A549 (cell line): ENCODE measurements around the gene SLC35B4. TPM values are rescaled to one million over a fixed set of nuclear protein-coding genes. Genes with fewer than 3 reads are reported as not detected.

ENCODE experiments used
- ATAC-seq, 2 experiments: fragments of 200-7000 bp in 1 of 2; fragments of >200 bp in 1 of 2; cut with Nextera tagmentation in 1 of 2; cut with Tn5 transposase in 1 of 2; 3 replicates each; pipeline versions ENCODE4 v1.8.0 to v1.9.1; 2018 to 2020; ENCODE audit warnings: mild to moderate bottlenecking in 1 of 2, moderate library complexity in 1 of 2
- CTCF ChIA-PET: fragments of 300-600 bp; sonication (Branson Sonifier 250); formaldehyde crosslinking; extraction: SDS; loops from one replicate; lab custom pipeline; 2021; ENCODE audit warnings: antibody characterized with exemption, inconsistent platforms; lab: Yijun Ruan, JAX
- POLR2A ChIA-PET: fragments of 350-600 bp; formaldehyde crosslinking; extraction: SDS; loops from one replicate; lab custom pipeline; 2021; ENCODE audit warnings: antibody characterized with exemption, inconsistent platforms; lab: Yijun Ruan, JAX
- DNase-seq, 2 experiments: peaks; one replicate each; pipeline versions ENCODE4 v3.0.0 to v3.0.0-alpha.2; 2011 to 2016; ENCODE audit warnings: low read depth in 1 of 2, low spot score in 1 of 2
- FAIRE-seq: peaks from 2 replicates; lab custom pipeline; 2011; peaks lifted over from hg19 to GRCh38; lab: Jason Lieb, UNC
- H3K27ac ChIP-seq, 2 experiments: fragments of >200 bp; sonication (Bioruptor Twin); formaldehyde crosslinking; 3 replicates each; pipeline ENCODE4 v1.5.1; 2016 to 2017
- H3K4me1 ChIP-seq: fragments of >200 bp; sonication (Bioruptor Twin); formaldehyde crosslinking; 3 replicates; pipeline ENCODE4 v1.6.1; 2016
- H3K4me2 ChIP-seq: fragments of >200 bp; sonication (Bioruptor Twin); formaldehyde crosslinking; 3 replicates; pipeline ENCODE4 v1.6.1; 2016
- H3K4me3 ChIP-seq: fragments of >200 bp; sonication (Bioruptor Twin); formaldehyde crosslinking; 3 replicates; pipeline ENCODE4 v1.5.1; 2016
- H3K9me3 ChIP-seq: fragments of >200 bp; sonication (Bioruptor Twin); formaldehyde crosslinking; 3 replicates; pipeline ENCODE4 v1.6.1; 2016
- ATOH8 ChIP-seq: fragments of 250-450 bp; sonication (Bioruptor Pico); IDR thresholded peaks from 2 replicates; pipeline ENCODE4 v1.5.0; 2020; ENCODE audit warnings: low read depth, mild to moderate bottlenecking, moderate library complexity
- CBX8 ChIP-seq: fragments of 200-600 bp; sonication (generic); IDR thresholded peaks from 2 replicates; pipeline ENCODE4 v1.6.1; 2016
- CHD4 ChIP-seq: fragments of 200-600 bp; sonication (generic); IDR thresholded peaks from 2 replicates; pipeline ENCODE4 v1.6.1; 2016; ENCODE audit warnings: antibody characterized with exemption, mild to moderate bottlenecking, borderline replicate concordance
- EHF ChIP-seq: fragments of 250-450 bp; sonication (Bioruptor Pico); IDR thresholded peaks from 2 replicates; pipeline ENCODE4 v1.5.0; 2020; ENCODE audit warnings: mild to moderate bottlenecking
- ELK1 ChIP-seq: fragments of 150-350 bp; IDR thresholded peaks from 2 replicates; pipeline ENCODE4 v1.6.1; 2014; ENCODE audit warnings: low read depth, mild to moderate bottlenecking, low read length
- ESRRA ChIP-seq: fragments of 150-350 bp; IDR thresholded peaks from 2 replicates; pipeline ENCODE4 v1.6.1; 2014; ENCODE audit warnings: mild to moderate bottlenecking, low read length, borderline replicate concordance
- FOSB ChIP-seq: fragments of 250-450 bp; sonication (Bioruptor Pico); IDR thresholded peaks from 2 replicates; pipeline ENCODE4 v1.5.0; 2020; ENCODE audit warnings: mild to moderate bottlenecking, moderate library complexity
- FOXS1 ChIP-seq: fragments of 250-450 bp; sonication (Bioruptor Pico); IDR thresholded peaks from 2 replicates; pipeline ENCODE4 v1.5.0; 2020; ENCODE audit warnings: mild to moderate bottlenecking, moderate library complexity
- GATA3 ChIP-seq: IDR thresholded peaks from 2 replicates; pipeline ENCODE4 v1.6.1; 2012; ENCODE audit warnings: borderline replicate concordance
- HDAC2 ChIP-seq: fragments of 200-600 bp; sonication (generic); IDR thresholded peaks from 2 replicates; pipeline ENCODE4 v1.6.1; 2016
- HES2 ChIP-seq: fragments of >200 bp; sonication (Bioruptor Twin); formaldehyde crosslinking; IDR thresholded peaks from 2 replicates; pipeline ENCODE4 v1.6.1; 2016
- HEYL ChIP-seq: fragments of 250-450 bp; sonication (Bioruptor Pico); IDR thresholded peaks from 2 replicates; pipeline ENCODE4 v1.8.0; 2021; ENCODE audit warnings: mild to moderate bottlenecking, moderate library complexity
- HOXA7 ChIP-seq: fragments of 250-450 bp; sonication (Bioruptor Pico); IDR thresholded peaks from 2 replicates; pipeline ENCODE4 v1.5.0; 2020; ENCODE audit warnings: mild to moderate bottlenecking, moderate library complexity
- KDM5A ChIP-seq: fragments of 200-600 bp; sonication (generic); IDR thresholded peaks from 2 replicates; pipeline ENCODE4 v1.6.1; 2016; ENCODE audit warnings: antibody characterized with exemption, mild to moderate bottlenecking
- MAZ ChIP-seq: fragments of 150-350 bp; IDR thresholded peaks from 2 replicates; pipeline ENCODE4 v1.6.1; 2014; ENCODE audit warnings: antibody characterized with exemption, low read depth, low read length, borderline replicate concordance
- MYC ChIP-seq: IDR thresholded peaks from 2 replicates; pipeline ENCODE4 v1.6.1; 2012; ENCODE audit warnings: mild to moderate bottlenecking, inconsistent platforms, low read length, improper control_type of control experiment, borderline replicate concordance
- NFE2L2 ChIP-seq: fragments of 150-350 bp; conservative IDR thresholded peaks from 2 replicates; pipeline ENCODE4 v1.6.1; 2014; ENCODE audit warnings: low read length
- NPAS2 ChIP-seq: fragments of 250-450 bp; sonication (Bioruptor Pico); IDR thresholded peaks from 2 replicates; pipeline ENCODE4 v1.8.0; 2022; ENCODE audit warnings: mild to moderate bottlenecking, moderate library complexity, borderline replicate concordance
- RAD21 ChIP-seq, 2 experiments: fragments of >200 bp in 1 of 2; sonication (Bioruptor Twin) in 1 of 2; formaldehyde crosslinking in 1 of 2; IDR thresholded peaks in 1 of 2; conservative IDR thresholded peaks in 1 of 2; 2 replicates in 1 of 2; 3 replicates in 1 of 2; pipeline ENCODE4 v1.6.1; 2012 to 2018; ENCODE audit warnings: inconsistent platforms in 1 of 2
- RARB ChIP-seq: fragments of 250-450 bp; sonication (Bioruptor Pico); IDR thresholded peaks from 2 replicates; pipeline ENCODE4 v1.8.0; 2021; ENCODE audit warnings: mild to moderate bottlenecking, moderate library complexity
- RNF2 ChIP-seq: fragments of 200-600 bp; sonication (generic); IDR thresholded peaks from 2 replicates; pipeline ENCODE4 v1.6.1; 2016; ENCODE audit warnings: low read depth, mild to moderate bottlenecking, antibody characterized with exemption, moderate library complexity, borderline replicate concordance
- SMC3 ChIP-seq: fragments of >200 bp; sonication (Bioruptor Twin); formaldehyde crosslinking; IDR thresholded peaks from 3 replicates; pipeline ENCODE4 v1.6.1; 2018; ENCODE audit warnings: inconsistent platforms
- SREBF2 ChIP-seq: fragments of 450-650 bp; IDR thresholded peaks from 2 replicates; pipeline ENCODE4 v1.6.1; 2014; ENCODE audit warnings: mild to moderate bottlenecking, moderate library complexity
- TP53 ChIP-seq: fragments of 250-450 bp; sonication (Bioruptor Pico); IDR thresholded peaks from 2 replicates; pipeline ENCODE4 v1.5.0; 2021; ENCODE audit warnings: mild to moderate bottlenecking, moderate library complexity
- ZNF302 ChIP-seq: fragments of 250-450 bp; sonication (Bioruptor Pico); IDR thresholded peaks from 2 replicates; pipeline ENCODE4 v1.9.0; 2021; ENCODE audit warnings: inconsistent platforms, mild to moderate bottlenecking, moderate library complexity
- ZSCAN20 ChIP-seq: fragments of 250-450 bp; sonication (Bioruptor Pico); IDR thresholded peaks from 2 replicates; pipeline ENCODE4 v1.8.0; 2022; ENCODE audit warnings: mild to moderate bottlenecking, moderate library complexity
- WGBS: methylation state at CpG from one replicate; pipeline ENCODE4 v1.1.6; 2017; ENCODE audit errors: missing lambda C conversion rate; 5-methylcytosine and 5-hydroxymethylcytosine counted together
- polyA plus RNA-seq, 4 experiments: library from polyadenylated mRNA; depleted of rRNA in 3 of 4; stranded (reverse); fragments of >200 nt; fragmentation: RNase III in 1 of 4; extraction: RNeasy Plus Mini Kit Qiagen cat#74134 plus additional on column Dnase treatment in 1 of 4; gene quantifications; 2 replicates in 3 of 4; 3 replicates in 1 of 4; pipeline ENCODE4 v1.2.3, GENCODE V29; 2011 to 2017
- TF ChIP-seq, protein P1 (sequence below): IDR thresholded peaks from 2 replicates; pipeline ENCODE4 v1.6.1; 2012; ENCODE audit warnings: low read depth, borderline replicate concordance

The SLC35B4 gene
- polyA plus RNA-seq, 2 of the 4 experiments (the other 2 are of a cell fraction): 32.8 to 73.0 TPM

DNA sequence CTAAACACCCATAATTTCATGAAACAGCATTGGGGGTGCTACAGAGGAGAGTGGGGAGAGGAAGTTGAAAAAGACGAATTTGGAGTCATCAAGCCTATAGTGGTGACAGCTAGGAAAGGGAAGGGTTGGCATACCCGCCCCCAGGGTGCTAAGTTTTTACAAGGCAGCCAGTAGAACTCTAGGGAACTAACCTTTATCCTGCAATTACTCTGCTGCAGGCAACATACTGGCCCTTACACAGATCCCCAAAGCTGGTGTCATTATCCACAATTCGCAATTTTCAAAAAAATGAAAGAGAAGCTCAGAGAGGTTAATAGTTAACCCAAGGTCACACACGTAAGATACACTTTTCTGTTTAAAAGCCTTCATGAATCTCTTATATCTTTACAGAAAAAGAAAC, 14.2 kb upstream of the SLC35B4 start:
- Histone ChIP-seq H3K4me2 (no peak overlapping the region), H3K9me3 (no peaks in the 10 kb centered on the region; the same call in 2 of the 3 replicates), H3K27ac (no peak overlapping the region), H3K4me3 (no peak overlapping the region), H3K4me1 (no peaks in the 10 kb centered on the region)
- 62% methylated on average over 4 of the region's 4 CpGs for WGBS
- DNase-seq (no peak), ATAC-seq (no peak), FAIRE-seq (peak; percentile 56)
- ChIA-PET CTCF (interaction anchor here (1.0 to 3.9 kb wide), 2 partner anchors 9 to 14 kb away, joined by 3 to 23 read pairs; partner anchors contain the start of gene SLC35B4), POLR2A (no interaction called here)
- no peak for TF ChIP-seq ATOH8
- TF ChIP-seq RAD21 (conservative IDR thresholded peaks at IDR 0.05 in 1 of 2, IDR thresholded peaks at IDR 0.05 in 1 of 2): no peak
- TF ChIP-seq SREBF2: no peak
- TF ChIP-seq HES2: no peak
- no peak for TF ChIP-seq GATA3
- TF ChIP-seq ESRRA: no peak
- TF ChIP-seq, all 56 proteins: peak for 0

GRCh38 chr7:134329614-134330346, 13.1 kb upstream of the SLC35B4 start:
- ChIA-PET CTCF (interaction anchor here (1.0 to 3.9 kb wide), 10 partner anchors 9 to 92 kb away, joined by 3 to 23 read pairs (median 3); partner anchors contain the start of gene SLC35B4), POLR2A (interaction anchor here (1.3 kb wide), 1 partner anchor 13 kb away, joined by 4 read pairs; the partner anchor contains the start of gene SLC35B4)
- 32% methylated on average over 4 of the region's 4 CpGs for WGBS
- FAIRE-seq (peak; percentile 77), ATAC-seq (no peak), DNase-seq (peak in 1 of 2 experiments; percentile 31)
- no peak for TF ChIP-seq HDAC2
- TF ChIP-seq GATA3: no peak
- no peak for TF ChIP-seq NFE2L2
- TF ChIP-seq, protein P1, sequence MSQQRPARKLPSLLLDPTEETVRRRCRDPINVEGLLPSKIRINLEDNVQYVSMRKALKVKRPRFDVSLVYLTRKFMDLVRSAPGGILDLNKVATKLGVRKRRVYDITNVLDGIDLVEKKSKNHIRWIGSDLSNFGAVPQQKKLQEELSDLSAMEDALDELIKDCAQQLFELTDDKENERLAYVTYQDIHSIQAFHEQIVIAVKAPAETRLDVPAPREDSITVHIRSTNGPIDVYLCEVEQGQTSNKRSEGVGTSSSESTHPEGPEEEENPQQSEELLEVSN: no peak
- no peak for TF ChIP-seq RNF2
- TF ChIP-seq SMC3: no peak
- TF ChIP-seq SREBF2: no peak
- no peak for TF ChIP-seq CBX8
- TF ChIP-seq ELK1: no peak
- TF ChIP-seq HES2: no peak
- no peak for TF ChIP-seq ESRRA
- TF ChIP-seq ZNF302 (CRISPR knock-in tag): no peak
- TF ChIP-seq CHD4: no peak
- no peak for TF ChIP-seq FOSB (CRISPR knock-in tag)
- TF ChIP-seq HOXA7 (CRISPR knock-in tag): no peak
- no peak for TF ChIP-seq FOXS1 (CRISPR knock-in tag)
- TF ChIP-seq KDM5A: no peak
- Histone ChIP-seq H3K27ac (no peak overlapping the region), H3K4me2 (no peak overlapping the region), H3K4me3 (no peak overlapping the region), H3K4me1 (no peaks in the 10 kb centered on the region), H3K9me3 (no peaks in the 10 kb centered on the region)

GRCh38 chr7:134328900-134329299, 12.2 kb upstream of the SLC35B4 start:
- FAIRE-seq (peak; percentile 94), DNase-seq (no peak), ATAC-seq (no peak)
- H3K4me2 ChIP-seq: no peak overlapping the region
- no peaks in the 10 kb centered on the region for H3K9me3 ChIP-seq
- ChIA-PET POLR2A (no interaction called here), CTCF (interaction anchor here (0.7 to 3.9 kb wide), 13 partner anchors 12 to 188 kb away, joined by 3 to 23 read pairs (median 3); partner anchors contain the start of gene SLC35B4)
- no peak for TF ChIP-seq HOXA7 (CRISPR knock-in tag)
- TF ChIP-seq MYC: no peak
- TF ChIP-seq EHF (CRISPR knock-in tag): no peak
- no peak for TF ChIP-seq RARB (CRISPR knock-in tag)
- no peak for TF ChIP-seq MAZ
- no peak for TF ChIP-seq ELK1
- no peak for TF ChIP-seq ZSCAN20 (CRISPR knock-in tag)
- no peak for TF ChIP-seq TP53 (CRISPR knock-in tag)
- no peak for TF ChIP-seq NPAS2 (CRISPR knock-in tag)
- no peak for TF ChIP-seq HEYL (CRISPR knock-in tag)
- H3K4me1 ChIP-seq: no peaks in the 10 kb centered on the region
- H3K4me3 ChIP-seq: no peak overlapping the region
- H3K27ac ChIP-seq: no peak overlapping the region
- WGBS: 65% methylated on average over 2 of the region's 2 CpGs
